Endodermal cell (in vitro differentiated cells): ENCODE results near the gene PJA2. TPM values are rescaled to one million over a fixed set of nuclear protein-coding genes. Genes with fewer than 3 reads are reported as not detected.

ENCODE experiments used
- DNase-seq: peaks from one replicate; pipeline ENCODE4 v3.0.0-alpha.2; 2017
- H3K27ac ChIP-seq: 2 replicates; pipeline ENCODE4 v1.5.1; 2013; ENCODE audit warnings: mild to moderate bottlenecking, low read depth, low read length, moderate library complexity
- H3K27me3 ChIP-seq: 2 replicates; pipeline ENCODE4 v1.6.1; 2013; ENCODE audit warnings: mild to moderate bottlenecking, low read length, moderate library complexity; ENCODE audit not compliant: insufficient read depth, control insufficient read depth, poor library complexity, severe bottlenecking
- H3K36me3 ChIP-seq: 2 replicates; pipeline ENCODE4 v1.7.0; 2013; ENCODE audit warnings: mild to moderate bottlenecking, low read length, moderate library complexity; ENCODE audit not compliant: control insufficient read depth, insufficient read depth
- H3K4me1 ChIP-seq: one replicate; pipeline ENCODE4 v1.7.0; 2013; ENCODE audit warnings: low read length; ENCODE audit not compliant: control insufficient read depth, insufficient read depth
- H3K4me3 ChIP-seq: 2 replicates; pipeline ENCODE4 v1.5.1; 2013; ENCODE audit warnings: mild to moderate bottlenecking, low read length, moderate library complexity
- H3K9ac ChIP-seq: 2 replicates; pipeline ENCODE4 v1.6.1; 2013; ENCODE audit warnings: mild to moderate bottlenecking, low read length, moderate library complexity; ENCODE audit not compliant: poor library complexity, severe bottlenecking; ENCODE audit errors: extremely low read depth
- H3K9me3 ChIP-seq: 2 replicates; pipeline ENCODE4 v1.6.1; 2013; ENCODE audit warnings: mild to moderate bottlenecking, low read length, moderate library complexity; ENCODE audit not compliant: control insufficient read depth
- H3K27ac Mint-ChIP-seq: 2 replicates; pipeline ENCODE4 v1.8.0; 2020; ENCODE audit warnings: mixed read lengths
- H3K27me3 Mint-ChIP-seq: 2 replicates; pipeline ENCODE4 v1.8.0; 2021; ENCODE audit warnings: mild to moderate bottlenecking, mixed read lengths; ENCODE audit not compliant: insufficient read depth
- H3K36me3 Mint-ChIP-seq: 2 replicates; pipeline ENCODE4 v1.8.0; 2020; ENCODE audit warnings: low read depth, mixed read lengths
- H3K4me1 Mint-ChIP-seq: 2 replicates; pipeline ENCODE4 v1.8.0; 2020; ENCODE audit warnings: mixed read lengths
- H3K4me3 Mint-ChIP-seq: 2 replicates; pipeline ENCODE4 v1.8.0; 2020; ENCODE audit warnings: mild to moderate bottlenecking, moderate library complexity, mixed read lengths
- H3K9me3 Mint-ChIP-seq: 2 replicates; pipeline ENCODE4 v1.8.0; 2020; ENCODE audit warnings: mild to moderate bottlenecking, mixed read lengths
- CTCF ChIP-seq: fragments of 200-600 bp; sonication (generic); conservative IDR thresholded peaks from 2 replicates; pipeline ENCODE4 v1.5.0; 2021; ENCODE audit warnings: antibody characterized with exemption, mild to moderate bottlenecking
- WGBS, 2 experiments: methylation state at CpG; one replicate each; pipeline versions ENCODE4 v1.1.5 to v1.1.7; 2013; ENCODE audit warnings: missing lambda C conversion rate in 2 of 2, mixed read lengths in 1 of 2; ENCODE audit not compliant: insufficient coverage in 1 of 2, insufficient read length in 1 of 2; 5-methylcytosine and 5-hydroxymethylcytosine counted together
- total RNA-seq, 2 donors: library from RNA; stranded (reverse); fragmentation: NEBNext Ultra II Directional in 1 of 2; extraction: Animal tissue kit (Norgen Biotek cat#: 25700) in 1 of 2; gene quantifications; 2 replicates in 1 of 2; 3 replicates in 1 of 2; pipeline ENCODE4 v1.2.1, GENCODE V29; 2021

The PJA2 gene
- total RNA-seq, 2 donors from 2014 or later, result 61.9 to 64.7 TPM

GRCh38 chr5:109394806-109395205 is 15.0 kb downstream of the PJA2 start:
- Mint-ChIP-seq H3K27ac (no peak overlapping the region), H3K27me3 (no peaks in the 10 kb centered on the region), H3K36me3 (peaks cover 19% of the 10 kb centered on the region), H3K4me1 (peaks cover 6% of the 10 kb centered on the region), H3K9me3 (peaks cover 2% of the 10 kb centered on the region), H3K4me3 (no peak overlapping the region)
- Histone ChIP-seq H3K9ac (no peak overlapping the region), H3K4me3 (no peak overlapping the region), H3K27ac (no peak overlapping the region), H3K36me3 (peaks cover 9% of the 10 kb centered on the region), H3K9me3 (no peaks in the 10 kb centered on the region), H3K4me1 (no peaks in the 10 kb centered on the region), H3K27me3 (no peaks in the 10 kb centered on the region)
- no peak for DNase-seq
- WGBS, 2 experiments, result 67% methylated on average over 3 of the region's 3 CpGs; no CpG with 5 or more reads in 1 of the 2 experiments
- no peak for TF ChIP-seq CTCF

GRCh38 chr5:109390188-109390587 is 19.6 kb downstream of the PJA2 start:
- H3K27ac Mint-ChIP-seq, result no peak overlapping the region
- Histone ChIP-seq H3K27me3 (no peaks in the 10 kb centered on the region), H3K4me3 (no peak overlapping the region), H3K36me3 (peaks cover 9% of the 10 kb centered on the region), H3K27ac (no peak overlapping the region), H3K9ac (no peak overlapping the region), H3K4me1 (no peaks in the 10 kb centered on the region), H3K9me3 (no peaks in the 10 kb centered on the region)
- no peak for TF ChIP-seq CTCF
- DNase-seq, result no peak
- no peaks in the 10 kb centered on the region for H3K27me3 Mint-ChIP-seq
- H3K4me3 Mint-ChIP-seq, result no peak overlapping the region
- H3K4me1 Mint-ChIP-seq, result peaks cover 12% of the 10 kb centered on the region
- H3K36me3 Mint-ChIP-seq, result peaks cover 9% of the 10 kb centered on the region
- no peaks in the 10 kb centered on the region for H3K9me3 Mint-ChIP-seq

GRCh38 chr5:109388407-109388806 is 21.4 kb downstream of the PJA2 start:
- Histone ChIP-seq H3K4me3 (no peak overlapping the region), H3K9me3 (no peaks in the 10 kb centered on the region), H3K9ac (no peak overlapping the region), H3K27ac (no peak overlapping the region), H3K36me3 (peaks cover 10% of the 10 kb centered on the region), H3K4me1 (no peaks in the 10 kb centered on the region), H3K27me3 (no peaks in the 10 kb centered on the region)
- H3K9me3 Mint-ChIP-seq, result no peaks in the 10 kb centered on the region
- 91% methylated on average over 2 of the region's 2 CpGs; no CpG with 5 or more reads in 1 of the 2 experiments for WGBS, 2 experiments
- peaks cover 12% of the 10 kb centered on the region for H3K4me1 Mint-ChIP-seq
- H3K4me3 Mint-ChIP-seq, result no peak overlapping the region
- H3K27me3 Mint-ChIP-seq, result no peaks in the 10 kb centered on the region
- H3K27ac Mint-ChIP-seq, result peak overlapping the region; percentile 27
- DNase-seq, result no peak
- peaks cover 9% of the 10 kb centered on the region for H3K36me3 Mint-ChIP-seq
- no peak for TF ChIP-seq CTCF
